Lower leg skin (tissue), 3 donors: ENCODE data around the gene ARHGAP15.

Source experiments
- POLR2A ChIP-seq, 2 donors: fragments of 450-650 bp; IDR thresholded peaks; one replicate each; pipeline ENCODE4 v1.6.1; 2016 to 2017; ENCODE audit warnings: antibody characterized with exemption in 2 of 2, mild to moderate bottlenecking in 1 of 2, moderate library complexity in 1 of 2
- TF ChIP-seq, protein P1 (sequence below), 3 donors: fragments of 450-650 bp; IDR thresholded peaks; one replicate each; pipeline ENCODE4 v1.5.1; 2016; ENCODE audit warnings: antibody characterized with exemption in 3 of 3, mild to moderate bottlenecking in 3 of 3, moderate library complexity in 2 of 3

DNA sequence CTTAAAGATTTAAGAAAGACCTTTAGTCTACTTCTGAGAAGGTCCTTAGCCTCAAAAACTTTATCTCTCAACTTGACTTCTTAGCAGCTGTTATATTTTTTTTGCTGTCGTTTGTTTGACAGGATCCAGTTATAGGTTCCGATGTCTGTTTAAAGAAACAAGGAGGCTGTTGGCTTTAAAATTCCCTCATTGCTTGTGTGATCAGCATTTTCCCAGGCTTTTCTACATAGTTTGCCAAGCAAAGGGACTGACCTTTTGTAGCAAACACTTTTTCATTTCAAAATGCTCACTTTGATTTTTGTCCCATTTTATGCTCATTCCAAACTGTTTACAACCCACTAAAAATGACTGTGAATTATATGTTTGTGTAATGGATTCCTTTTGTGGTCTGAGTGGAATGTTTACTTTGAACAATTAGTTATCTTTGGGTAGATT is 394.9 kb downstream of the ARHGAP15 start:
- TF ChIP-seq POLR2A (IDR thresholded peaks at IDR 0.05), result no peak
- TF ChIP-seq, protein P1, sequence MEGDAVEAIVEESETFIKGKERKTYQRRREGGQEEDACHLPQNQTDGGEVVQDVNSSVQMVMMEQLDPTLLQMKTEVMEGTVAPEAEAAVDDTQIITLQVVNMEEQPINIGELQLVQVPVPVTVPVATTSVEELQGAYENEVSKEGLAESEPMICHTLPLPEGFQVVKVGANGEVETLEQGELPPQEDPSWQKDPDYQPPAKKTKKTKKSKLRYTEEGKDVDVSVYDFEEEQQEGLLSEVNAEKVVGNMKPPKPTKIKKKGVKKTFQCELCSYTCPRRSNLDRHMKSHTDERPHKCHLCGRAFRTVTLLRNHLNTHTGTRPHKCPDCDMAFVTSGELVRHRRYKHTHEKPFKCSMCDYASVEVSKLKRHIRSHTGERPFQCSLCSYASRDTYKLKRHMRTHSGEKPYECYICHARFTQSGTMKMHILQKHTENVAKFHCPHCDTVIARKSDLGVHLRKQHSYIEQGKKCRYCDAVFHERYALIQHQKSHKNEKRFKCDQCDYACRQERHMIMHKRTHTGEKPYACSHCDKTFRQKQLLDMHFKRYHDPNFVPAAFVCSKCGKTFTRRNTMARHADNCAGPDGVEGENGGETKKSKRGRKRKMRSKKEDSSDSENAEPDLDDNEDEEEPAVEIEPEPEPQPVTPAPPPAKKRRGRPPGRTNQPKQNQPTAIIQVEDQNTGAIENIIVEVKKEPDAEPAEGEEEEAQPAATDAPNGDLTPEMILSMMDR (IDR thresholded peaks at IDR 0.05), result no peak
